ENCODE results near the gene KCNH1. TPM values are rescaled to one million over a fixed set of nuclear protein-coding genes. Genes with fewer than 3 reads are reported as not detected.

The KCNH1 gene
- total RNA-seq, 5 donors from 2014 or later (not counting 1 experiment from before 2014, with no cell fraction given), result not detected

DNA sequence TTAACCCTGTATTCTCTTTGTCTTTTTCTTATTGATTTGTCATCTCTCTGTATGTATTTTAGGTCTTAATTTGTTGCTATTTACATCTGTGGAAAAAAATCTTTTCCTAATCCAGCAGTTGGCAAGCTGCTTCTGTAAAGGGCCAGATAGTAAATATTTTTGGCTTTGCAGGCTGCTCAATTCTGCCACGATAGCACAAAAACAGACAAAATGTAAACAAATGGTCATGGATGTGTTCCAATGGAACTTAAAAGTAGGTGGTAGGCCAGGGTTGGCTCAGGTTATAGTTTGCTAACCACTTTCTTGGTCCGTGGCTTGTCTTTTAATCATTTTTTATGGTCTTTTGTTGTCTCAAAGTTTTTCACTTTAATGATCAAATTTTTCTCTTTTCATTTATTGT, 433.4 kb downstream of the KCNH1 start:
- no peaks in the 10 kb centered on the region for H3K4me1 ChIP-seq (ENCODE audit: control insufficient read depth in 1 of 2, extremely low read depth in 1 of 2, insufficient read depth in 2 of 2, low read length in 2 of 2)
- H3K36me3 Mint-ChIP-seq, result peaks cover 7% of the 10 kb centered on the region
- no peaks in the 10 kb centered on the region for H3K27me3 Mint-ChIP-seq
- peaks cover 0 to 3% of the 10 kb centered on the region in 2 experiments for H3K27me3 ChIP-seq (replicated peaks in 1 of 2; ENCODE audit: control insufficient read depth in 2 of 2, extremely low read depth in 1 of 2, insufficient read depth in 2 of 2, low read length in 1 of 2)
- CTCF ChIA-PET, result no interaction called here
- POLR2A ChIA-PET, result no interaction called here
- H3K27ac ChIP-seq (ENCODE audit: low read length), result no peak overlapping the region
- H3K27ac Mint-ChIP-seq, result no peak overlapping the region
- no peak overlapping the region for H3K4me3 Mint-ChIP-seq
- no peak for ATAC-seq (replicated peaks in 1 of 4)
- WGBS (ENCODE audit: insufficient coverage), result no CpG with 5 or more reads among the region's 2 CpGs
- H3K36me3 ChIP-seq (ENCODE audit: control insufficient read depth in 2 of 2, extremely low read depth in 1 of 2, insufficient read depth in 1 of 2, low read length in 1 of 2), result no peaks in the 10 kb centered on the region
- H3K9me3 ChIP-seq, result no peaks in the 10 kb centered on the region
- DNase-seq, result no peak
- H3K9me3 Mint-ChIP-seq, result no peaks in the 10 kb centered on the region
- H3K4me3 ChIP-seq (ENCODE audit: control insufficient read depth in 1 of 2, extremely low read depth in 1 of 2, low read length in 1 of 2), result no peak overlapping the region
- no peaks in the 10 kb centered on the region for H3K4me1 Mint-ChIP-seq

DNA sequence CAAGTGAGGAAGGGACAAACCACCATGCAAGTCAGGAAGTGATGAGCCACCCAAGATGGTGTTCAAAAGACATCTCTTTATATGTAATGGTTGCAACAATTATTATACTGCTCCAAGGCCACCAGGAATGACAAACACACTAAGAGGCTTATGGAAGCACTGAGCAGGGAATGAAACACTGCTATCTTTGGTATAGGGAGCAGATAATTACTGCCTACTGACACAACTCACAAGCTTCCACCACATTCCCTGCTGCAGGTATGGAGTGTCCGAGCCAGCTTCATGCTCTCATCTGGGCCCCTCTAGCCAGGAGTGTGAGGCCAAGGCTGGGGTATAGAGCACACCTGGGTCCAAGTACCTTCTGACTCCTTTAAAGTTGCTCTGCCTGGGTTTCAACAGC, 433.9 kb downstream of the KCNH1 start:
- Mint-ChIP-seq H3K9me3 (no peaks in the 10 kb centered on the region), H3K4me3 (no peak overlapping the region), H3K27me3 (no peaks in the 10 kb centered on the region), H3K36me3 (peaks cover 7% of the 10 kb centered on the region), H3K27ac (no peak overlapping the region), H3K4me1 (no peaks in the 10 kb centered on the region)
- DNase-seq (no peak), ATAC-seq (replicated peaks in 1 of 4) (no peak)
- Histone ChIP-seq H3K4me3 (ENCODE audit: control insufficient read depth in 1 of 2, extremely low read depth in 1 of 2, low read length in 1 of 2) (no peak overlapping the region), H3K27me3 (replicated peaks in 1 of 2; ENCODE audit: control insufficient read depth in 2 of 2, extremely low read depth in 1 of 2, insufficient read depth in 2 of 2, low read length in 1 of 2) (peaks cover 0 to 3% of the 10 kb centered on the region in 2 experiments), H3K36me3 (ENCODE audit: control insufficient read depth in 2 of 2, extremely low read depth in 1 of 2, insufficient read depth in 1 of 2, low read length in 1 of 2) (no peaks in the 10 kb centered on the region), H3K9me3 (no peaks in the 10 kb centered on the region), H3K4me1 (ENCODE audit: control insufficient read depth in 1 of 2, extremely low read depth in 1 of 2, insufficient read depth in 2 of 2, low read length in 2 of 2) (no peaks in the 10 kb centered on the region), H3K27ac (ENCODE audit: low read length) (no peak overlapping the region)
- 89% methylated on average over 1 of the region's 1 CpG for WGBS (ENCODE audit: insufficient coverage)
- ChIA-PET POLR2A (no interaction called here), CTCF (no interaction called here)

DNA sequence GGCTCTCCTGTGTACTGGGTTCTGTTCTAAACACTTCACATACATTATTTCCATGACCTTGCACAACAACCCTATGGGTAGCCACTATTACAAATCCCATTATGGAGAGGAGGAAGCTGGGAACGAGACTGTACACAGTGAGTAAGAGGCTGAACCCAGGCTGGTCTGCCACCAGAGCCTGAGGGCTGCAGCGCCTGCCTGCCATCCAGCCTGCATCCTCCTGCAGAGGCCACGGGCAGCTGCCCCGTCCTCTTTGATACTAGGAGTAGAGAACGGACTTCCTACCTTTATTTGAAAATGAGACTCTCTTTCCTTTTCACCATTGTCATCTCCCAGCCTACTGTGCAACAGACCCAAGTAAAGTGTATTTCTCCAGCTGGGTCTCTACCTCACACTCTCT, 435.3 kb downstream of the KCNH1 start:
- ChIA-PET POLR2A (no interaction called here), CTCF (no interaction called here)
- Histone ChIP-seq H3K36me3 (ENCODE audit: control insufficient read depth in 2 of 2, extremely low read depth in 1 of 2, insufficient read depth in 1 of 2, low read length in 1 of 2) (no peaks in the 10 kb centered on the region), H3K4me3 (ENCODE audit: control insufficient read depth in 1 of 2, extremely low read depth in 1 of 2, low read length in 1 of 2) (no peak overlapping the region), H3K27me3 (replicated peaks in 1 of 2; ENCODE audit: control insufficient read depth in 2 of 2, extremely low read depth in 1 of 2, insufficient read depth in 2 of 2, low read length in 1 of 2) (peaks cover 0 to 7% of the 10 kb centered on the region in 2 experiments), H3K9me3 (no peaks in the 10 kb centered on the region), H3K4me1 (ENCODE audit: control insufficient read depth in 1 of 2, extremely low read depth in 1 of 2, insufficient read depth in 2 of 2, low read length in 2 of 2) (no peaks in the 10 kb centered on the region), H3K27ac (ENCODE audit: low read length) (no peak overlapping the region)
- 80% methylated on average over 3 of the region's 5 CpGs for WGBS (ENCODE audit: insufficient coverage)
- Mint-ChIP-seq H3K9me3 (no peaks in the 10 kb centered on the region), H3K36me3 (peaks cover 7% of the 10 kb centered on the region), H3K27ac (no peak overlapping the region), H3K27me3 (no peaks in the 10 kb centered on the region), H3K4me1 (no peaks in the 10 kb centered on the region), H3K4me3 (no peak overlapping the region)
- no peak for DNase-seq
- ATAC-seq (replicated peaks in 1 of 4), result no peak

DNA sequence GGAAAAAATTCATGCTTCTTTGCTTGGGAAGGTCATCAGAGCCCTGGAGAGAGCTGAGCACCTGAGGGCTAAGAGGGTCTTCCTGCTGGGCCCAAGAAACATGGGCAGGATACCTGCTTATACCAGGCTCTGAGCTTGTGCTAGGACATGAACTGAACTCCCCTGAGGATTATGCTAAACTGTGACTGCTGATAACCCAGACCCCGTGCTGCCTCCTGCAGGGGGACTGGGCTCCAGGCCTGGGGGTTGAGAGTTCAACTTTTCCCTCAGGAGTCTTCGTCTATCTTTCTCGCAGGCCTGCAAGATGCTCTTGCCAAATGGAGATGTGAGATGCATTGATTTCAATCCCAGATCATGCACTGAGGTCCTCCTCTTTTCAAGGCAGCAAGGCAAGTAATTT, 436.8 kb downstream of the KCNH1 start:
- 87% methylated on average over 3 of the region's 3 CpGs for WGBS (ENCODE audit: insufficient coverage)
- H3K4me1 Mint-ChIP-seq, result peaks cover 9 to 14% (median 12%) of the 10 kb centered on the region in 3 donors
- no peak overlapping the region for H3K27ac Mint-ChIP-seq
- H3K4me3 Mint-ChIP-seq, result no peak overlapping the region
- H3K4me3 ChIP-seq (ENCODE audit: control insufficient read depth in 1 of 2, extremely low read depth in 1 of 2, low read length in 1 of 2), result no peak overlapping the region
- H3K27ac ChIP-seq (ENCODE audit: low read length), result no peak overlapping the region
- H3K27me3 Mint-ChIP-seq, result no peaks in the 10 kb centered on the region
- H3K4me1 ChIP-seq (ENCODE audit: control insufficient read depth in 1 of 2, extremely low read depth in 1 of 2, insufficient read depth in 2 of 2, low read length in 2 of 2), result no peaks in the 10 kb centered on the region
- H3K27me3 ChIP-seq (replicated peaks in 1 of 2; ENCODE audit: control insufficient read depth in 2 of 2, extremely low read depth in 1 of 2, insufficient read depth in 2 of 2, low read length in 1 of 2), result peaks cover 0 to 8% of the 10 kb centered on the region in 2 experiments
- no peaks in the 10 kb centered on the region for H3K9me3 Mint-ChIP-seq
- H3K36me3 ChIP-seq (ENCODE audit: control insufficient read depth in 2 of 2, extremely low read depth in 1 of 2, insufficient read depth in 1 of 2, low read length in 1 of 2), result no peaks in the 10 kb centered on the region
- H3K9me3 ChIP-seq, result no peaks in the 10 kb centered on the region
- CTCF ChIA-PET, result no interaction called here
- ATAC-seq (replicated peaks in 1 of 4), result no peak
- DNase-seq, result no peak
- peaks cover 7% of the 10 kb centered on the region for H3K36me3 Mint-ChIP-seq
- POLR2A ChIA-PET, result no interaction called here

DNA sequence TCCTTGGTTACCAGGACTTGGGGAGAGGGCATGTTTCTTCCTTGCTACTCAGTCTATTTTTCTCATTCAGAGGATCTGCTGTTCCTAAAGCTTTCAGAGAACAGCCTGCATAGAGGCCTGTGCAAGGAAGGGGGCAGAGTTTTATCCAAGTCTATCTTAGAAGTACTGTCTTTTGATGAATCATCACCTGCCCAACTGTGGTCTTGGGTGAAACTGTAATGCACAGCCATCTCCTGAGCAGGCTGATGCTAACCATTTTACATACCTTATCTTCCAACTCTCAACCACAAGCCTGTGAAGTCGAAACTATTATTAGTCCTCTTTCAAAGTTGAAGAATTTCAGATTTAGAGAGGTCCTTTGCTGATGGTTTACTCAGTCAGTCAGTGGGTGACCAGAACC, 437.2 kb downstream of the KCNH1 start:
- H3K9me3 Mint-ChIP-seq, result no peaks in the 10 kb centered on the region
- H3K27ac Mint-ChIP-seq, result no peak overlapping the region
- no CpG with 5 or more reads among the region's 1 CpG for WGBS (ENCODE audit: insufficient coverage)
- ATAC-seq (replicated peaks in 1 of 4) (no peak), DNase-seq (no peak)
- Histone ChIP-seq H3K36me3 (ENCODE audit: control insufficient read depth in 2 of 2, extremely low read depth in 1 of 2, insufficient read depth in 1 of 2, low read length in 1 of 2) (no peaks in the 10 kb centered on the region), H3K9me3 (no peaks in the 10 kb centered on the region), H3K4me3 (ENCODE audit: control insufficient read depth in 1 of 2, extremely low read depth in 1 of 2, low read length in 1 of 2) (no peak overlapping the region), H3K27me3 (replicated peaks in 1 of 2; ENCODE audit: control insufficient read depth in 2 of 2, extremely low read depth in 1 of 2, insufficient read depth in 2 of 2, low read length in 1 of 2) (peaks cover 0 to 8% of the 10 kb centered on the region in 2 experiments), H3K4me1 (ENCODE audit: control insufficient read depth in 1 of 2, extremely low read depth in 1 of 2, insufficient read depth in 2 of 2, low read length in 2 of 2) (no peaks in the 10 kb centered on the region), H3K27ac (ENCODE audit: low read length) (no peak overlapping the region)
- H3K4me1 Mint-ChIP-seq, result peaks cover 9 to 19% (median 12%) of the 10 kb centered on the region in 3 donors
- H3K36me3 Mint-ChIP-seq, result peaks cover 7% of the 10 kb centered on the region
- H3K4me3 Mint-ChIP-seq, result no peak overlapping the region
- ChIA-PET CTCF (no interaction called here), POLR2A (no interaction called here)
- H3K27me3 Mint-ChIP-seq, result no peaks in the 10 kb centered on the region

DNA sequence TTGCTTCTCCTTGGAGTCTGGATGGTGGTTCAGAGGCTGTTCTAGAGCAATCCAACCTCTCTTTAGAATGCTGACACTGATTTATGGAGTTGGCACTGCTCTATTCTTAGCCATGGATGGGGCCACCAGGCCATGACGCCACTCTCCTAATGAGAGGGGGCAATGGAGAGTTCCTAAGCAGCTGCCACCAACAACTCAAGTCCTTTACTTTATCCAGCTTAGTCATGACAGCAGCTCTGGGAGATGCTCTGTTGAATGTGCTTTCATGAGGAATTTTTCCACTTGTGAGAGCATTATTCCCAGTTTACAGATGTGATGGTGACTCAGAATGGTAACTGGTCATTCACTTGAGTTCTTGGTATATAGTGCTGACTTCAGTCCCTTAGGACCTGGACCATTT, 438.9 kb downstream of the KCNH1 start:
- no peak overlapping the region for H3K4me3 Mint-ChIP-seq
- peaks cover 2% of the 10 kb centered on the region for H3K36me3 Mint-ChIP-seq
- ChIA-PET POLR2A (no interaction called here), CTCF (no interaction called here)
- no peaks in the 10 kb centered on the region for H3K9me3 ChIP-seq
- H3K9me3 Mint-ChIP-seq, result no peaks in the 10 kb centered on the region
- no peak overlapping the region for H3K27ac ChIP-seq (ENCODE audit: low read length)
- no peak overlapping the region for H3K4me3 ChIP-seq (ENCODE audit: control insufficient read depth in 1 of 2, extremely low read depth in 1 of 2, low read length in 1 of 2)
- DNase-seq, result no peak
- WGBS (ENCODE audit: insufficient coverage), result no CpG with 5 or more reads among the region's 1 CpG
- no peak for ATAC-seq (replicated peaks in 1 of 4)
- H3K27me3 ChIP-seq (replicated peaks in 1 of 2; ENCODE audit: control insufficient read depth in 2 of 2, extremely low read depth in 1 of 2, insufficient read depth in 2 of 2, low read length in 1 of 2), result peaks cover 0 to 8% of the 10 kb centered on the region in 2 experiments
- no peaks in the 10 kb centered on the region for H3K27me3 Mint-ChIP-seq
- peaks cover 9 to 20% (median 12%) of the 10 kb centered on the region in 3 donors for H3K4me1 Mint-ChIP-seq
- no peak overlapping the region for H3K27ac Mint-ChIP-seq
- no peaks in the 10 kb centered on the region for H3K4me1 ChIP-seq (ENCODE audit: control insufficient read depth in 1 of 2, extremely low read depth in 1 of 2, insufficient read depth in 2 of 2, low read length in 2 of 2)
- H3K36me3 ChIP-seq (ENCODE audit: control insufficient read depth in 2 of 2, extremely low read depth in 1 of 2, insufficient read depth in 1 of 2, low read length in 1 of 2), result no peaks in the 10 kb centered on the region

DNA sequence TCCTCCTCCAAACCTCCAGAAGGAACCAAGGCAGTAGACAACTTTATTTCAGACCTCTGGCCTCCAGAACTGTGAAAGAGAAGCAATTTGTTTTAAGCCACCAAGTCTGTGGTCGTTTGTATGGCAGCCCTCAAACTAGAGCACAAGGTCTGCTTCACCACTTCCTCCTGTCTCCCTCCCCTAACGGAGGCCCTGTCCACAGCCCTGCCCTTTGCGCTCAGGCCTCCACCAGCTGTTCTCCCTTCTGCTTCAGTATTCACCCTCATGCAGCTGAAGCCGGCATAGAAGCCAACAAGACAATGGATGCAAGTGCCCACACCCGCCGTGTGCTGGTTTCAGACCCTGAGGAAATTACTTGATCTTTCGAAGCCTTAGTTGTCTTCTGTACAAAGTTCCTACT, 441.2 kb downstream of the KCNH1 start:
- Mint-ChIP-seq H3K4me1 (peaks cover 9 to 20% (median 12%) of the 10 kb centered on the region in 3 donors), H3K4me3 (peak overlapping the region in 1 of 3 donors; percentile 38), H3K27ac (peak overlapping the region in 1 of 2 donors; percentile 55), H3K9me3 (no peaks in the 10 kb centered on the region), H3K27me3 (no peaks in the 10 kb centered on the region), H3K36me3 (no peaks in the 10 kb centered on the region)
- ATAC-seq (replicated peaks in 1 of 4), result peak in 1 of 4 experiments; percentile 19
- Histone ChIP-seq H3K4me1 (ENCODE audit: control insufficient read depth in 1 of 2, extremely low read depth in 1 of 2, insufficient read depth in 2 of 2, low read length in 2 of 2) (no peaks in the 10 kb centered on the region), H3K27ac (ENCODE audit: low read length) (no peak overlapping the region), H3K27me3 (replicated peaks in 1 of 2; ENCODE audit: control insufficient read depth in 2 of 2, extremely low read depth in 1 of 2, insufficient read depth in 2 of 2, low read length in 1 of 2) (peaks cover 0 to 8% of the 10 kb centered on the region in 2 experiments), H3K36me3 (ENCODE audit: control insufficient read depth in 2 of 2, extremely low read depth in 1 of 2, insufficient read depth in 1 of 2, low read length in 1 of 2) (no peaks in the 10 kb centered on the region), H3K9me3 (no peaks in the 10 kb centered on the region), H3K4me3 (ENCODE audit: control insufficient read depth in 1 of 2, extremely low read depth in 1 of 2, low read length in 1 of 2) (no peak overlapping the region)
- ChIA-PET POLR2A (no interaction called here), CTCF (no interaction called here)
- 10% methylated on average over 4 of the region's 7 CpGs for WGBS (ENCODE audit: insufficient coverage)
- DNase-seq, result no peak
